K562 (cell line): Measurements from ENCODE around the gene NINJ2. TPM values are rescaled to one million over a fixed set of nuclear protein-coding genes. Genes with fewer than 3 reads are reported as not detected.

Source experiments
- ATAC-seq: fragments of 200-7000 bp; cut with Tn5 transposase; 3 replicates; pipeline ENCODE4 v1.9.1; 2020; ENCODE audit warnings: moderate library complexity
- BruUV-seq: library from RNA; stranded (reverse); fragments of 400-500 nt; replicated peaks from 2 replicates; lab custom pipeline; 2021; lab: Mats Ljungman, UMichigan
- CTCF ChIA-PET: fragments of 300-600 bp; formaldehyde crosslinking; extraction: SDS; loops from one replicate; lab custom pipeline; 2021; ENCODE audit warnings: low intra/inter-chr PET ratio; lab: Yijun Ruan, JAX
- POLR2A ChIA-PET: fragments of 300-600, 350-650 bp; sonication (Branson Sonifier 250); formaldehyde crosslinking; extraction: SDS; loops from one replicate; lab custom pipeline; 2021; ENCODE audit warnings: antibody characterized with exemption, inconsistent platforms; lab: Yijun Ruan, JAX
- DNase-seq, 4 experiments: peaks; one replicate each; pipeline versions ENCODE4 v3.0.0 to v3.0.0-alpha.2; 2011 to 2018; ENCODE audit warnings: low spot score in 3 of 4, mixed read lengths in 3 of 4; ENCODE audit errors: extremely low read depth in 1 of 4
- FAIRE-seq: peaks from 2 replicates; lab custom pipeline; 2011; peaks lifted over from hg19 to GRCh38; lab: Jason Lieb, UNC
- H2AFZ ChIP-seq: 2 replicates; pipeline ENCODE4 v1.6.0; 2011; ENCODE audit warnings: low read depth, low read length, control low read depth, inconsistent platforms
- H3K27ac ChIP-seq: fragments of 200-600 bp; 3 replicates; pipeline ENCODE4 v1.8.0; 2011; ENCODE audit warnings: low read depth, mild to moderate bottlenecking, control low read depth, inconsistent platforms, low read length, moderate library complexity, mixed read lengths; ENCODE audit errors: extremely low read depth
- H3K27me3 ChIP-seq, 2 experiments: fragments of 300-600 bp in 1 of 2; 2 replicates in 1 of 2; 3 replicates in 1 of 2; pipeline versions ENCODE4 v1.6.0 to v1.8.0; 2011; ENCODE audit warnings: inconsistent platforms in 2 of 2, low read length in 2 of 2, mild to moderate bottlenecking in 1 of 2, mixed read lengths in 1 of 2, moderate library complexity in 1 of 2; ENCODE audit not compliant: control insufficient read depth in 2 of 2, insufficient read depth in 2 of 2
- H3K36me3 ChIP-seq: fragments of 300-600 bp; 3 replicates; pipeline ENCODE4 v1.8.0; 2011; ENCODE audit warnings: mild to moderate bottlenecking, low read length, inconsistent platforms; ENCODE audit not compliant: control insufficient read depth, insufficient read depth
- H3K4me1 ChIP-seq, 2 experiments: fragments of 200-600 bp in 1 of 2; replicated peaks in 1 of 2; 2 replicates in 1 of 2; 3 replicates in 1 of 2; pipeline versions ENCODE4 v1.5.1 to v1.8.0; 2011; ENCODE audit warnings: inconsistent platforms in 2 of 2, low read length in 2 of 2, mild to moderate bottlenecking in 1 of 2, mixed read lengths in 1 of 2, moderate library complexity in 1 of 2; ENCODE audit not compliant: control insufficient read depth in 2 of 2, insufficient read depth in 2 of 2
- H3K4me2 ChIP-seq: 2 replicates; pipeline ENCODE4 v1.6.1; 2011; ENCODE audit warnings: low read length, control low read depth, inconsistent platforms, mixed read lengths; ENCODE audit not compliant: insufficient read depth
- H3K4me3 ChIP-seq: fragments of 200-600 bp; sonication (generic), shearing (Covaris generic); 2 replicates; pipeline ENCODE4 v1.5.1; 2016; ENCODE audit warnings: control low read depth, inconsistent platforms
- H3K79me2 ChIP-seq: fragments of 200-600 bp; 3 replicates; pipeline ENCODE4 v1.8.0; 2011; ENCODE audit warnings: low read length, inconsistent platforms; ENCODE audit not compliant: control insufficient read depth, insufficient read depth
- H3K9ac ChIP-seq, 2 experiments: 2 replicates each; pipeline versions ENCODE4 v1.6.0 to v1.6.1; 2011; ENCODE audit warnings: low read depth in 2 of 2, low read length in 2 of 2, control low read depth in 1 of 2, inconsistent platforms in 1 of 2, mild to moderate bottlenecking in 1 of 2, mixed read lengths in 1 of 2; ENCODE audit not compliant: insufficient read depth in 1 of 2
- H3K9me1 ChIP-seq: one replicate; pipeline ENCODE4 v1.6.0; 2011; ENCODE audit warnings: inconsistent platforms, mild to moderate bottlenecking, low read length, moderate library complexity; ENCODE audit not compliant: control insufficient read depth, insufficient read depth
- H3K9me3 ChIP-seq: replicated peaks from 2 replicates; pipeline ENCODE4 v1.5.1; 2011; ENCODE audit warnings: low read depth, low read length, inconsistent platforms; ENCODE audit not compliant: control insufficient read depth, insufficient read depth
- H4K20me1 ChIP-seq: replicated peaks from 2 replicates; pipeline ENCODE4 v1.6.1; 2011; ENCODE audit warnings: low read length, inconsistent platforms, mixed read lengths; ENCODE audit not compliant: control insufficient read depth, insufficient read depth
- CHD7 ChIP-seq: fragments of 200-600 bp; sonication (generic); IDR thresholded peaks from one replicate; pipeline ENCODE4 v1.6.1; 2012; ENCODE audit warnings: mild to moderate bottlenecking, low read depth, low read length, inconsistent platforms
- FOXP4 ChIP-seq: sonication (generic); formaldehyde crosslinking; IDR thresholded peaks from 2 replicates; pipeline ENCODE4 v1.8.0; 2022; ENCODE audit warnings: mild to moderate bottlenecking, missing genetic modification reagents, borderline replicate concordance
- ZNF695 ChIP-seq: fragments of 450-650 bp; formaldehyde crosslinking; IDR thresholded peaks from 2 replicates; pipeline ENCODE4 v1.4.0; 2020; ENCODE audit warnings: mild to moderate bottlenecking, moderate library complexity
- WGBS: fragments of 100-300 bp; shearing (Covaris generic); methylation state at CpG from one replicate; pipeline ENCODE4 v1.1.6; 2016; ENCODE audit warnings: low coverage, mixed read lengths; ENCODE audit not compliant: insufficient coverage; ENCODE audit errors: missing lambda C conversion rate; 5-methylcytosine and 5-hydroxymethylcytosine counted together
- in situ Hi-C: fragments of 300-500 bp; cut with MboI; formaldehyde crosslinking; loops from 4 replicates; pipeline ENCODE4 v1.15.0; 2018; ENCODE audit warnings: inconsistent platforms, mixed read lengths
- intact Hi-C: fragments of 100-400 bp; cut with micrococcal nuclease; formaldehyde crosslinking; loops from 2 replicates; pipeline ENCODE4 v1.14.2; 2022
- polyA plus RNA-seq, 8 experiments: library from polyadenylated mRNA; depleted of rRNA in 4 of 8; stranded (reverse) in 5 of 8; unstranded in 3 of 8; fragments of >200 nt; fragmentation: Nextera tagmentation in 2 of 8; fragmentation: Illumina TruSeq in 1 of 8; extraction: Ambion mirVana in 2 of 8; extraction: Trizol in 1 of 8; gene quantifications; 2 replicates each; pipeline versions ENCODE4 v1.2.1 to v1.2.3, GENCODE V29; 2011 to 2014; ENCODE audit warnings: inconsistent platforms in 1 of 8, missing spikeins in 1 of 8
- total RNA-seq, 7 experiments: library from RNA; depleted of rRNA in 6 of 7; stranded (reverse); fragments of >200 nt in 6 of 7; fragmentation: Illumina TruSeq in 2 of 7; extraction: Trizol in 2 of 7; gene quantifications; 2 replicates each; pipeline versions ENCODE4 v1.2.1 to v1.2.3, GENCODE V29; 2011 to 2021; ENCODE audit warnings: low replicate concordance in 1 of 7
- TF ChIP-seq, protein P1 (sequence below): fragments of 250-450 bp; sonication (Bioruptor Pico); IDR thresholded peaks from 2 replicates; pipeline ENCODE4 v1.4.0; 2020; ENCODE audit warnings: borderline replicate concordance

The NINJ2 gene
- total and polyA plus RNA-seq, 9 of the 15 experiments (the other 6 are each of a cell fraction or from before 2014, with no cell fraction given) = 2.6 to 16.0 (median 4.5) TPM

- intact Hi-C loops = no loop called here
- DNase-seq (no peak), FAIRE-seq (no peak), ATAC-seq (no peak)
- WGBS = 45% methylated on average over 2 of the region's 2 CpGs
- ChIA-PET CTCF (no interaction called here), POLR2A (no interaction called here)
- no peak overlapping the region for H3K27ac ChIP-seq
- no TSS peak for BruUV-seq
- H4K20me1 ChIP-seq = no peaks in the 10 kb centered on the region
- no peak overlapping the region for H3K9ac ChIP-seq
- no peaks in the 10 kb centered on the region for H3K79me2 ChIP-seq
- no peak overlapping the region for H3K4me2 ChIP-seq
- no peak overlapping the region for H2AFZ ChIP-seq
- no peak overlapping the region for H3K4me3 ChIP-seq
- H3K9me1 ChIP-seq = no peaks in the 10 kb centered on the region
- in situ Hi-C loops = no loop called here
- H3K27me3 ChIP-seq = no peaks in the 10 kb centered on the region
- H3K4me1 ChIP-seq = peaks cover 4 to 7% of the 10 kb centered on the region in 2 experiments; a peak in 4 of 5 replicates
- peaks cover 2% of the 10 kb centered on the region; the same call in 1 of the 2 replicates for H3K9me3 ChIP-seq
- no peaks in the 10 kb centered on the region for H3K36me3 ChIP-seq
- TF ChIP-seq ZNF695 (CRISPR knock-in tag) (no peak), CHD7 (no peak), FOXP4 (no peak)
- TF ChIP-seq, protein P1, sequence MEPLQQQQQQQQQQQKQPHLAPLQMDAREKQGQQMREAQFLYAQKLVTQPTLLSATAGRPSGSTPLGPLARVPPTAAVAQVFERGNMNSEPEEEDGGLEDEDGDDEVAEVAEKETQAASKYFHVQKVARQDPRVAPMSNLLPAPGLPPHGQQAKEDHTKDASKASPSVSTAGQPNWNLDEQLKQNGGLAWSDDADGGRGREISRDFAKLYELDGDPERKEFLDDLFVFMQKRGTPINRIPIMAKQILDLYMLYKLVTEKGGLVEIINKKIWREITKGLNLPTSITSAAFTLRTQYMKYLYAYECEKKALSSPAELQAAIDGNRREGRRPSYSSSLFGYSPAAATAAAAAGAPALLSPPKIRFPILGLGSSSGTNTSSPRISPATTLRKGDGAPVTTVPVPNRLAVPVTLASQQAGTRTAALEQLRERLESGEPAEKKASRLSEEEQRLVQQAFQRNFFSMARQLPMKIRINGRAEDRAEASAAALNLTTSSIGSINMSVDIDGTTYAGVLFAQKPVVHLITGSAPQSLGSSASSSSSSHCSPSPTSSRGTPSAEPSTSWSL (CRISPR knock-in tag) = no peak
These were observed 34.2 kb upstream of the NINJ2 start for GRCh38 chr12:697481-697880.
